DND-41 (cell line): ENCODE results near the gene RAB5A.

ENCODE experiments used
- ATAC-seq: fragments of 200-7000 bp; cut with Tn5 transposase; 3 replicates; pipeline ENCODE4 v1.9.1; 2021; ENCODE audit warnings: low read depth; ENCODE audit not compliant: insufficient read depth
- DNase-seq: peaks from one replicate; pipeline ENCODE4 v3.0.0-alpha.2; 2020
- H2AFZ ChIP-seq: 2 replicates; pipeline ENCODE4 v1.6.0; 2012; ENCODE audit warnings: low read depth, low read length
- H3K27ac ChIP-seq: 2 replicates; pipeline ENCODE4 v1.5.1; 2012; ENCODE audit warnings: low read length, inconsistent platforms
- H3K27me3 ChIP-seq: fragments of 200-600 bp; sonication (generic); 2 replicates; pipeline ENCODE4 v1.6.0; 2012; ENCODE audit warnings: low read length, mild to moderate bottlenecking, inconsistent platforms; ENCODE audit not compliant: insufficient read depth, poor library complexity
- H3K36me3 ChIP-seq: 2 replicates; pipeline ENCODE4 v1.5.1; 2012; ENCODE audit warnings: low read length, inconsistent platforms; ENCODE audit not compliant: insufficient read depth
- H3K4me1 ChIP-seq: 2 replicates; pipeline ENCODE4 v1.5.1; 2012; ENCODE audit warnings: mild to moderate bottlenecking, low read length; ENCODE audit not compliant: insufficient read depth
- H3K4me2 ChIP-seq: 2 replicates; pipeline ENCODE4 v1.6.0; 2012; ENCODE audit warnings: mild to moderate bottlenecking, moderate library complexity, low read length, inconsistent platforms; ENCODE audit not compliant: insufficient read depth
- H3K4me3 ChIP-seq, 2 experiments: fragments of 200-600 bp in 1 of 2; shearing (Covaris generic) in 1 of 2; 2 replicates each; pipeline ENCODE4 v1.5.1; 2012 to 2016; ENCODE audit warnings: inconsistent platforms in 2 of 2, low read length in 2 of 2, mild to moderate bottlenecking in 2 of 2, low read depth in 1 of 2, moderate library complexity in 1 of 2
- H3K79me2 ChIP-seq: 2 replicates; pipeline ENCODE4 v1.6.0; 2012; ENCODE audit warnings: low read length, inconsistent platforms; ENCODE audit not compliant: insufficient read depth
- H3K9ac ChIP-seq: 2 replicates; pipeline ENCODE4 v1.6.0; 2012; ENCODE audit warnings: low read depth, mild to moderate bottlenecking, inconsistent platforms, low read length, moderate library complexity
- H3K9me3 ChIP-seq: 2 replicates; pipeline ENCODE4 v1.5.1; 2012; ENCODE audit warnings: low read length, moderate library complexity, mild to moderate bottlenecking, inconsistent platforms; ENCODE audit not compliant: insufficient read depth, severe bottlenecking
- H4K20me1 ChIP-seq: 2 replicates; pipeline ENCODE4 v1.6.0; 2012; ENCODE audit warnings: low read length; ENCODE audit not compliant: insufficient read depth
- CTCF ChIP-seq: IDR thresholded peaks from 2 replicates; pipeline ENCODE4 v1.5.1; 2012; ENCODE audit warnings: borderline replicate concordance, low read length, moderate library complexity, mild to moderate bottlenecking; ENCODE audit not compliant: poor library complexity, severe bottlenecking; ENCODE audit errors: extremely low read depth
- EZH2 ChIP-seq: IDR thresholded peaks from 3 replicates; pipeline ENCODE4 v1.6.1; 2012; ENCODE audit warnings: borderline replicate concordance, low read depth, mild to moderate bottlenecking, moderate library complexity, low read length, inconsistent platforms; ENCODE audit not compliant: severe bottlenecking

Gene RAB5A

GRCh38 chr3:19938295-19938627 lies 8.6 kb upstream of the RAB5A start:
- no peak for TF ChIP-seq CTCF
- TF ChIP-seq EZH2 = no peak
- Histone ChIP-seq H3K36me3 (no peaks in the 10 kb centered on the region), H3K4me1 (no peaks in the 10 kb centered on the region), H3K27me3 (no peaks in the 10 kb centered on the region), H4K20me1 (no peaks in the 10 kb centered on the region), H3K9ac (no peak overlapping the region), H3K27ac (no peak overlapping the region), H3K4me3 (no peak overlapping the region), H3K9me3 (no peaks in the 10 kb centered on the region), H3K79me2 (no peaks in the 10 kb centered on the region), H2AFZ (no peak overlapping the region), H3K4me2 (no peak overlapping the region)
- no peak for DNase-seq
- no peak for ATAC-seq

- Histone ChIP-seq H3K9me3 (no peaks in the 10 kb centered on the region), H4K20me1 (no peaks in the 10 kb centered on the region), H3K4me3 (no peak overlapping the region), H3K4me1 (peaks cover 4% of the 10 kb centered on the region), H3K9ac (no peak overlapping the region), H3K27me3 (no peaks in the 10 kb centered on the region), H2AFZ (no peak overlapping the region), H3K27ac (no peak overlapping the region), H3K36me3 (no peaks in the 10 kb centered on the region), H3K79me2 (no peaks in the 10 kb centered on the region), H3K4me2 (no peak overlapping the region)
- TF ChIP-seq CTCF (no peak), EZH2 (no peak)
- DNase-seq (no peak), ATAC-seq (no peak)
Measured at GRCh38 chr3:19940643-19941042, 6.3 kb upstream of the RAB5A start.

DNA sequence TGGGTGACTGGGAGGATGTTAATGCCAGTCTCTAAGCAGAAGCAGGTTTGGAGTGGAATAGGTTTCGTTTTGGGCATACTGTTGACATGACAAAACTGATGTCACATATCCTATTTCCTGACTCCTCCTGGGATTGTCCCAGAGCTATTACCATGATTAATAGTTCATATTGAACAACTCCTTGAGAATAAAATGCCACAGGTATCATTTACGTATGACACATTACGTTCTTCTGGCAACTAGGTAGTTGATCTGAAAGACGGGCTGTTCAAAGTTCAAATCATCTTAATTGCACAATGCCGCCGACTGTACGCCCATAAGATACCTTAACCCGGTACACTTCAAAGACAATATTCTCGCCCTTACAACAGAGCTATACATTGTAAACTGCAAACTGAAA lies 1.4 kb upstream of the RAB5A start:
- peaks cover 22% of the 10 kb centered on the region; the same call in 1 of the 2 replicates for H4K20me1 ChIP-seq
- peak overlapping the region; percentile 83 for H3K4me2 ChIP-seq
- no peak overlapping the region for H3K27ac ChIP-seq
- DNase-seq = no peak
- H3K79me2 ChIP-seq = peaks cover 38% of the 10 kb centered on the region
- peak overlapping the region in 1 of 2 experiments; percentile 99; a peak in 1 of 4 replicates for H3K4me3 ChIP-seq
- H3K4me1 ChIP-seq = peaks cover 39% of the 10 kb centered on the region
- no peaks in the 10 kb centered on the region for H3K27me3 ChIP-seq
- H2AFZ ChIP-seq = peak overlapping the region; percentile 89; the same call in 1 of the 2 replicates
- peaks cover 6% of the 10 kb centered on the region for H3K36me3 ChIP-seq
- TF ChIP-seq EZH2 (no peak), CTCF (no peak)
- ATAC-seq = no peak
- no peaks in the 10 kb centered on the region for H3K9me3 ChIP-seq
- no peak overlapping the region for H3K9ac ChIP-seq
